G401.6 (cell line): ENCODE measurements around the gene FOXA2.
"Not testable (repeated sequence)": the region's sequence is repeated elsewhere in the genome, so short reads cannot be mapped to it uniquely, and the experiment has no call there.

ENCODE experiments used
- FAIRE-seq: peaks from 2 replicates; lab custom pipeline; 2012; peaks lifted over from hg19 to GRCh38; lab: Jason Lieb, UNC

The FOXA2 gene

DNA sequence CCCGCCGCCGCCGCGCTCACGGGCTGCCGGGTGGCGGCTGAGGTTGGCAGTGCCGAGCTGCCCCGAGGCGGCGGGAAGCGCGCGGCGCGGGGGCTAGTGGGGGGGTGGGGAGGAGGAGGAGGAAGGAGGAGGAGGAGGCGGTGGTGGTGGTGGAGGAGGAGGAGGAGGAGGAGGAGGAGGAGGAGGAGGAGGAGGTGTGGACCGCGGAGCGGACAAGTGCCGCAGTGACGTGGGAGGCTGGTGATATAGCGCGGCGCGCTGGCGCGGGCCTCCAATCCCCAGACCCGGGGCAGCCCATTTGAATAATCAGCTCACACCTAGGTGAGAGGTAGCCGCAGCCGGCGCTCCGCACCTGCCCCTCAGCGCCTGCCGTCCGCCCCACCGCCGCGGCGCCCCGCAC is at the start of gene FOXA2:
TSS of gene FOXA2 (minus strand) at position 51 of the 400 bp plus-strand sequence. CDS start 294 bp downstream, outside the sequence.
- no peak for FAIRE-seq

DNA sequence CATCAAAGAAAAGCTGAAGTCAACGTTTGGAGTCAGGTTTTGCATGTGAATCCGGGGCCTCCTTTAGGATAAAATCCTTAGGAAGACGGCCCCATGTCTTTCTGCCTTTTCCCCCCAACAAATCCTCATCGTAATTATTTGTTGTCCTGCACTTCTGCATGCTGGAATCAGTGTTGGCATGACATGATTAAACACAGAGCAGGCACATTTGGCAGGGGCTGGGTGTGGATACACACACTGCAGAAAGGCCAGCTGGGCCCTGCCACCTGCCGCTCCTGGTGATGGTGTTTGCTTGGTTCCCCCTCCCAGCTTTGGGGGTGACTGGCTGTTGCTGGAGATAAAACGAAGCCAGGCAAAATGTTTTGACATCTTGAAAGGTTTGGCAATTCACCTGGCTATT is 46.3 kb upstream of the FOXA2 start:
- FAIRE-seq, result no peak

DNA sequence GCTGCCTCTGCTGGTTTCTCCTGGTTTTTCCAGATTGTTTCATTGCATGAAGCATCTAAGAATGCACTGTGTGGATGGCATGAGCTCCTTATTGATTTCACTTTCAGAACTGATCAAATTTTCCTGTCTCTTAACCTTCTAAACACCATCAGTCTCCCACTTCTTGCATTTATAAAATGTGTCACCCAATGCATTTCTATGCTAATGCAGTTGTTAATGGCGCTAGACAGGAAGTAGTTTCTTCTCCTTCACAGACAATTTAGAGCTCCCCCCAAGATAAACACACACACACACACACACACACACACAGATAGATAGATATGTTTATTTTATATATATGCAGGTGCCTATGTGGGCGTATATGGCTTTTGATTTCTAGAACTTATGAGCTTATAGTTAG is 45.6 kb upstream of the FOXA2 start:
- no peak for FAIRE-seq

DNA sequence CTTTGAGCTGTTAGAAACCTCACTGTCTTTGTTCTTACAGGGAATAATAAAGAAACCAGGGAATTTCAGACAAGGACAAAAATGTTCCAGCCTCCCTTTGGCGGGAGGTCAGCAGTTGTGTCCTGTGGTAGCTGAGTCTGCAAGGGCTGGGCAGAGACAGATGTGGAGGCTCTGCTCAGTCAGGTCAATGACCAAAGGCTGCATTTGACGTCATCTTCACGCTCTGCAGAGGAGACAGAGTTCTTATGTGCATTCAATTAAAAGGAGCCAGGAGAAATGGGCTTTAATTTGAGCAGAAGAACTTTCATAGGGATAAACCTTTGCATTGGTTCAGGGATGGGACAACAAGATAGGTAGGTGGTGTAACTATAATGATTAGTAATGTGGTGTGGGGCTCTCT is 45.1 kb upstream of the FOXA2 start:
- no peak for FAIRE-seq

DNA sequence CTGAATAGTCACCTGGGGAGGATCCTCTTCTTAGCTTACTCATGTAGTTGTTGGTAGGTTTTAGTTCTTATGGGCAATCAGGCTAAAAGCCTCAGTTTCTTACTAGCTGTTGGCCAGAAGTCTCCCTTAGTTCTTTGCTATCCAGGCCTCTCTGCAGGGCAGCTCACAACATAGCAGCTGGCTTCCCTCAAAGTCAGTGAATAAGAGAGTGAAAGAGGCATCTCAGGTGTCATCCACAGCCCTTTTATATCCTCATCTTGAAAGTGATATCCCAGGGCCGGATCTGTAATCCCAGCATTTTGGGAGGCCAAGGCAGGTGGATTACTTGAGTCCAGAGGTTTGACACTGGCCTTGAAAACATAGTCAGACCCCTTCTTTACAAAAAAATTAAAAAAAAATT is 42.1 kb upstream of the FOXA2 start:
- no peak for FAIRE-seq

DNA sequence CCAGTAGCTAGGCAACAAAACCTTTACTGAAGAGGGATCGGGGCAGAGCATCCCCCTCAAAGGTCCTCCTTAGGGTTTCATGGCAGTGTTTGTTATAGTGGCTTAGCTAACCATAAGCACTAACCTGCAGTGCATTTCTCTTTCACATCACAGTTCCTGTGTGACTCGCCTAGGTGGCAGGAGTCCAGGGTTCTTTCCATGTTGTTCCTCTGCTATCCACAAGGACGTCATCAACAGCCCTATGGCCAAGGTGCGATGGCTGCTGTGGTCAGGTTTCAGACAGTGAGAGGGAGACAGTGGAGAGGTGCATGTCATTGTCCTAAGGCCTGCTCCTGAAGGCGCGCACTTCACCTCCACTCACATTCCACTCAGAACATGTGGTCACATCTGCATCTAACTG is 38.8 kb upstream of the FOXA2 start:
- no peak for FAIRE-seq

DNA sequence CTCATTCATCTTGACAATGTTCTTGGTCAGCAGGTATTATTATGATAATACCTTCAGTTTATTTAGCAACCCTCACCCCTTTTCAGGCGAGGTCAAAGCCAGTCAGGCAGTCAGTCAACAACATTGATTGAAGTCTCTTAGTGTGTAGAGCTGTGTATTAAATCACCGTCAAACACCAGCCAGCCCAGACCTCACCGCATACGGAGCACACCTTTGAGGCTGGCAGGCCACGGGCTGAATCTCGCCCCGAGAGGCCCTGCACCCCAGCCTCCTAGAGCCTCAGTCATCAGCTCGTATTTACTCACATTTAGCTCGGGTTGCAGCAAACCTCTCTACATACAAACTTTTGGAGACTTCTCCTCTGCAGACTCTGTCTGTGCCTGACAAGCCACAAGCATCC is 36.0 kb upstream of the FOXA2 start:
- no peak for FAIRE-seq

DNA sequence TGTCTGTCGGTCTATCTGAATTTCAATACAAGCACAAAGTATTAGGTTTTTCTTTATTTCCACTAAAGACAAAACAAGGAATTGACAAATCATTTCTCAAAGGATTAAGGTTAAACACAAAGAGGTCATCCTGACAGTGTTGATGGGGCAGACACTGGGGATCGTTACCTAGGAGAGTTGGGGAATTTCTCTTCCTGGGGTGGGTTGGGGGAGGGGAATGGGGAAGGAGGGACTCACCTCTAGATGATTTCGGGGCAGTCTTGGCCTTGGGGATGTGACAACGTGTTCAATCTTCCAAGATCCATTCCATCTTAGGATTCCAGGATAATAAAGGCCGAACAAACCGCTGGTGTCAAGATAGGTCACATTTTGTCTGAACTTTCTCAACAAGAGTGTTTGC is 35.4 kb upstream of the FOXA2 start:
- FAIRE-seq, result no peak

DNA sequence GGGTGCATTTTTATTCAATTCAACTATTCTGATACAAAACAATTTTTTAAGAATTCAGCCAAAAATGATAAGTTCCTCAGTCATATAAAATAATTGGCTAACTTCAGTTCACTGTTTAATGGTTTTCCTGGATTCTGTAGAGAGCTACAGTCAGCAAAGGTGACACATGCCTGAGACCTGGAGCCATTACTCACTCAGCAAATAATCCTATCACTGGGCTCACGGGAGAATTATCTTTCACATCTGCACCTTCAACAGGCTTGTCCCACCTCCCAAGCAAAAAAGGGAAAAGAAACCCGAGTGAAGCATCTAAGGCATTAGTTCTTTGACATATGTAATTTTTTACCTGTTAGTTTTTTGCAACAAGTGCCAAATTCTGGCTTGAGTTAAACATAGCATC is 34.9 kb upstream of the FOXA2 start:
- FAIRE-seq, result no peak

DNA sequence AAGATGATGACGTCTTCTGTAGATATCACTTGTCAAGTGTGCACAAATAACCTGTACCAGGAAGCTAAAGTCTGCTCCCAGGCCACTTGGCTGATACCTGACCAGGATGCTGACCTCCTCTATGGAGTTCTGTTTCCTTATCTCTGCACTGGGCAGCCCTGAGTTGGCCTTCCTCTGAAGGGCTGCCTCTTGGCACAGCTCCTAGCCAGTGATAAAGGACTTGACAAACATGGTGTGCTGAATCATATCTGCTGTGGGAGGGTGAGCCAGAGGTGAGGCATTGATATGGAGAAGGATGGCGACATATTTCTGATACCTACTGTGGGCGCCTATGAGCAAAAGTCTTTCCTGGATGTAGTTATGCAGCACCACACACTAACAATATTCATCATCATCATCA is 32.8 kb upstream of the FOXA2 start:
- FAIRE-seq, result no peak

DNA sequence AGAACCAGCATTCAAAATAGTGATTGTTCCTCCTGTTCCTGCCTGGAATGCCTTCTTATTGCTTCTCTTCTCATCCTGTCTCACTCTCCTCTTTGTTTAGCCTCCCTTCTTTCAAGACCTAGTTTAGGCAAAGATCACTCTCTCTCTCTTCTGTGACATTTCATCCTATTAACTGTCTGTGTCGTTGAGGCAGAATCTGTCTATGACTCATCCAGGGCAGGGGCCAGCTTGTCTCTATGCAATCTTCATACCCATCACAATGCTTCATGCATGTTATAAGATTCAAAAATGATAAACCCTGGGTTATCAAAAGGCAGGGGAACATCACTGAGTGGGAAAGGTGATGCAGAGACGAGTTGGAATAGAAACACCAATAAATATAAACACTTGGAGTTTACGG is 32.2 kb upstream of the FOXA2 start:
- FAIRE-seq, result no peak

DNA sequence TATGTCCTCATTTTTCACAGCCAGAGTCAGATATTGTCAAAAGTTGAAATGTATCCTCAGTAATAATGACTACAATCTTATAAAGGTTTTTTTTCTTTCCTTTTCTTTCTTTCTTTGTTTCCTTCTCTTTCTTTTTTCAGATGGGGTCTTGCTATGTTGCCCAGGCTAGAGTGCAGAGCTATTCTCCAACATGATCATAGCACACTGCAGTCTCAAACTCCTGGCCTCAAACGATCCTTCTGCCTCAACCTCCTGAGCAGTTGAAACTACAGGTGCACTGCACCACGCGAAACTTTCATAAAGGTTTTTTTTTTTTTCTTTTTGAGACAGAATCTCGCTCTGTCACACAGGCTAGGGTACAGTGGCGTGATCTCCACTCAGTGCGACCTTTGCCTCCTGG is 31.1 kb upstream of the FOXA2 start:
- FAIRE-seq, result no peak

DNA sequence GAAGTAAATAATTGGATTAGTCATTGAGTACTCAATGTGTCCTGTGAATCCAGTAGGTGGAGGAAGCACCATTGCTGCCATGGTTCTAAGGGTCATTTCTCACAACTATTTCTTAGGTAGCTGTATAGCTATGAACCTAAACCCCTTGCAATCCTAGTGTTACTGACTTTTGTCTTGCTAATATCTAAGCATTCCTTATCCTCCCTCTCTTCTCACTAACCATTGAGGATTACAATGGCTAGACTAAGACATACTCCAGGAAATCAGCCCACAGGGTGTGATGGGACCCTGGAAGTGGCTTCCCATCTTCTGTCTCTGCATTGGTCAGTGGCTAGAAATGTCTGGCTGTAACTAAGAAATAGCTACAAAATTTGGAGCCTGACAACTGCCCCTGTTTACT is 27.3 kb upstream of the FOXA2 start:
- FAIRE-seq, result no peak

DNA sequence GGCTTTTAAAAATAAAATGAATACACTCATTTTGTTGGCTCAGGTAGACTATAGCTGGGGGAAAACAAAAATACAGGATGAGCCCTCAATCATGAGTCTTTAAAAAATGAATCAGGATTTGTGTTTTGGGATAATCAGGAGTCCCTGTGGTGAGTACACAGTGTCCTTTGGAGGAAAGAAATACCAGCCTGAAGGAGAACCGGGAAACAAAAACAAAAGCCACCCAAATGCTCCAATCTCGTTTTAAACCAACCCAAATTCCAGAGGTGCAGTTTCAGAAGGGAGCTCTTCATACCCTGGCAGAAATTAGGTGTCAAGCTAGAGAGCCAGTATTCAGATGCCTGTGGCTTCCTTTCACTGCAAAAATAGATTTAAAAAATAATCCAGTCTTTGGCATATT is 23.3 kb upstream of the FOXA2 start:
- FAIRE-seq, result no peak

DNA sequence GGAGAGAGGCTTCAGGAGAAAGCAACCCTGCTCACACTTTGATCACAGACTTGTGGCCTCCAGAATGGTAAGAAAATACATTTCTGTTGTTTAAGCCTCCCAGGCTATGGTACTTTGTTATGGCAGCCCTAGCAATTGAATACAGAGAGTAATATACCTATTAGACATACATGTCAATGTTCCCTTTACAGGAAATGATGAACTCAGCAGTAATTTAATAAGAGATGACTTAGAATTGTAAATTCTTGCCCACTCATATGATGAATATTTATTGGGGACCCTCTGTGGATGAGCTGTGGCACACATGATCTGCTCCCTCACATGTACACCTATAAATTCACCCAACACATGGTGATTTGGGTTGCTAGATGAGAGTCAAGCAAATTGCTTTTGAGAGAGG is 20.4 kb upstream of the FOXA2 start:
- no peak for FAIRE-seq

DNA sequence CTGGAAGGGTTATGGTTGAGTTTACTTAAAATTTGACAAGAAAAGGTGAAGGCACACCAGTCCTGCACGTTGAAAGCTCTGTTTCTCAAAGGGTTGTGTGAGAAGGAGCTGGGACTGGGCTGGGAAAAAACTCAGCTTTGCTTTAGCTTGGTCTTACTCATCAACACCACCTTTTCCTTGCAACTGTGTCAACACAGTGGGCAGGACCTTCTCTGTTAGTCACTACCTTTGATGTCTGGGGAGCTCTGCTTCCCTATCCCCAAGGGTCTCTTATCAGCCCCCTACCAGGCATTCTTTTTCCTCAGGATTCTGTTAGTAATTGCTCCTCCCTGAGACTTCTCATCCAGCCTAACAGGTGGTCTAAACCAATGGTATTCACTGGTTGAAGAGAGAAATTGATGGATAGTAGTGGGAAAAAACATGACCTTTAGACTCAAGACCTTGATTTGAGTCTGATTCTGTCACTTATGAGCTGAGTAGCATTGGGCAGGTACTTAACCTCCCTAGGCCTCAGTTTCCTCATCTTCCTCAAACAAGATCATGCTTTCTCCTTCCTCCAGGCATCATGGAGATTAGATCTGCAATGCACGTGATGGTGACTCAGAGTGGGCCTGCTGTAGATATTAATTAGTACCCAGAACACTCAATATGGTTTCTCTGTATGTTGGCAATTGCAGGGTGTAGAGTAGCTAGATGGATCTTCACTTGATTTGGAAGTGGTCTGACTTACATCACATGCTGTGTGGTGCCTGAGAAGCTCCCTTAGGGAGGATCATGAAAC is 17.2 kb upstream of the FOXA2 start:
- FAIRE-seq, result no peak

DNA sequence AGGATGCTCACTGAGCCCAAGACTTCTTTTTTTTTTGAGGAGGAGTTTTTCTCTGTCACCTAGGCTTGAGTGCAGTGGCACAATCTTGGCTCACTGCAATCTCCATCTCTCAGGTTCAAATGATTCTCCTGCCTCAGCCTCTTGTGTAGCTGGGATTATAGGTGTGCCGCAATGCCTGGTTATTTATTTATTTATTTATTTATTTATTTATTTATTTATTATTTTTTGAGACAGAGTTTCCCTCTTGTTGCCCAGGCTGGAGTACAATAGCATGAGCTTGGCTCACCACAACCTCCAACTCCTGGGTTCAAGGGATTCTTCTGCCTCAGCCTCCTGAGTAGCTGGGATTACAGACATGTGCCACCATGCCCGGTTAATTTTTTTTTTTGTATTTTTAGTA is 14.9 kb upstream of the FOXA2 start:
- FAIRE-seq, result not testable (repeated sequence)

DNA sequence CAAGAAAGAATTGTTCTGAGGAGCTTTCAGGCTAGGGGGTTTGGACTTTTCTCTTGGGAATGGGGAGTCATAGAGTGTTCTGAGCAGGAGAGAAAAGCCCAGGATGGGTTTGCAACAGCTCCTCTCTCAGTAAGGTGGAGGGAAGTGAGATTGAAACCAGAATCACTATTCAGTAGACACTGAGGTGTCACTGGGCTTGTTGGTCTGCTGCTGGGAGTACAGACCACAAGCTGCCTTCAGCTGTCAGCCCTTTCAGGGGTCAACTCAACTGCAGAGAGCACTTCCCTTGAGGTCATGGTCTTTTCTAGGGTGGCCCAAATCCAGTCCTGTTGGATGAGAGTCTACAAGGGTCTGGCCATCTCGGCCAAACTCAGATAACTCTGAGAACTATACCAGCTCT is 12.9 kb upstream of the FOXA2 start:
- no peak for FAIRE-seq

DNA sequence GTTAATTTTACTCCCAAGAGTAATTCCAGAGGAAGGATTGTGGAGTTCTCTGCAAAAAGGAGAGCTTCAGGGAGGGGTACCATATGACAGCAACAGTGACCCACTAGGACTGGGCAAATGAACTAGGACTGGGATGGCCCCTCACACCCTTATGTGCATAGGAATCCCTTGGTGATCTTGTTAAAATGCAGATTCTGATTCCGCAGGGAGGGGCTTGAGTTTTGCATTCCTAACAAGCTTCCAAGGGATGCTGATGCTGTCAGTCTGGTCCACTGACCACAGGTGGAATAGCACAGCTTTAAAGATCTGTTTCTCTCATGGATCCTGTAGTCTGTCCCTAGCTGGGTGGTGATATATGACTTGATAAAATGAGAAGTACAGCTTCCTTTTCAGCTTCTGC is 6.3 kb upstream of the FOXA2 start:
- FAIRE-seq, result no peak

DNA sequence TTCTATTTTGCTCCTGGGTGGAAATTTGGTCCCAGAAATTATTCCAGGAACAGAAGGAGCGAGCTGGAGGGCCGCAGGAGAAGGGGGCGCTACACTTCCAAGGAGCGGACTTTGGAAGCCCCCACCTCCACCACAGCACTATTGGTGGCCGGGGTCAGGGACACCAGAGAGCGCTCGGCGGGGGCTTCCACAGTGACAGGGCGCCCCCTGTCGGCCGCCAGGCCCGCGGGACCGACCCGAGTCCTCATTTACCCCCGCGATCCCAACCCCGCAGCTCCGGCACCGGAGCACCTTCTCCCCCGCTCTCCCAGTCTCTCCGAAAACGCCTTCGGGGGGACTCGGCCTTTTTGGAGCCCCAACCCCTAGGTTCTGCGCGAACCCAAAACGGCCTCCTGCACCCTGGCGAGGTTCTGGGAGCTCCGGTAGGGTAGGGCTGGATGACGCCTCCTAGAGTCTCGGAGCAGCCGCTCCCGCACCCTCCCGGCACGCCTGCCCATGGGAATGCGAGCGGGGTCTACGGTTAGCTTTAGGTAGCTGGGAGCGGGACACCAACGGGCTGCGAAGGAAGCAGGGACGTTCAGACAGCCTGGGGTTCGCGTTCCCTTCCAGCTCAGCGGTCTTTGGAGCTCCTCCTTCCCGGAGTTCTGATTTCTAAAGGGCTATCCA is 2.4 kb upstream of the FOXA2 start:
- FAIRE-seq, result no peak

DNA sequence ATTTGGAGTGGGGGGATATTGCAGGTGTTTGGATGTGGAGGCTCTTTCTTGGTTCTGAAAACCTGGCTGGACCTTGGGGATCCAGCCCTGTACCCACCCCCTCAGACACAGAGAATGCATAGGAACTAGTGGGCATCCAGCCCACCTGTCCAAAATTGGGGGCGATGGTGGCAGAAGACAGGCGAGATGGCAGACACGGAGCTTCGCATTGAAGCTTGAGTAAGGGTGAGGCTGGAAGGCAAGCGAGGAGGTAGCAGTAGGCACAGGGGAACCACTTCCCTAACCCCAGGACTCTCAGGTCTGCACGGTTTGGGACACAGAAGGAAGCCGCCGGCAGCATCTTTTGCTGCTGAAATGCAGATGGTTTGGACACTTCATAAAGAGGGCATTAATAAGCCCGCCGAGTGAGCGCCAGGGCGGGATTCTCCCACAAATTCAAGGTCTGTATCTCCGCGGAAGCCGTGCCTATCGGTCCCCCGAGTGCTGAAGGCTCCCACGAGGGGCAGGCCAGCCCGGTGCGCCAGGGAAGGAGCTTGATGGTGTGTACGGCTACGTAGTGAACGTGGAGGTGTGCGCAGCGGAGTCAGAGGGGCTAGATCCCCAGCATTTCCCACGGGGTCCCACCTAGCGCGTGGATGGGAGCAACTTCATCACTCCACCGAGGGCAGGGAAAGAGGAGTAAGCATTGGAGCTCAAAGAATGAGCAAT is 1.6 kb upstream of the FOXA2 start:
- FAIRE-seq, result no peak

DNA sequence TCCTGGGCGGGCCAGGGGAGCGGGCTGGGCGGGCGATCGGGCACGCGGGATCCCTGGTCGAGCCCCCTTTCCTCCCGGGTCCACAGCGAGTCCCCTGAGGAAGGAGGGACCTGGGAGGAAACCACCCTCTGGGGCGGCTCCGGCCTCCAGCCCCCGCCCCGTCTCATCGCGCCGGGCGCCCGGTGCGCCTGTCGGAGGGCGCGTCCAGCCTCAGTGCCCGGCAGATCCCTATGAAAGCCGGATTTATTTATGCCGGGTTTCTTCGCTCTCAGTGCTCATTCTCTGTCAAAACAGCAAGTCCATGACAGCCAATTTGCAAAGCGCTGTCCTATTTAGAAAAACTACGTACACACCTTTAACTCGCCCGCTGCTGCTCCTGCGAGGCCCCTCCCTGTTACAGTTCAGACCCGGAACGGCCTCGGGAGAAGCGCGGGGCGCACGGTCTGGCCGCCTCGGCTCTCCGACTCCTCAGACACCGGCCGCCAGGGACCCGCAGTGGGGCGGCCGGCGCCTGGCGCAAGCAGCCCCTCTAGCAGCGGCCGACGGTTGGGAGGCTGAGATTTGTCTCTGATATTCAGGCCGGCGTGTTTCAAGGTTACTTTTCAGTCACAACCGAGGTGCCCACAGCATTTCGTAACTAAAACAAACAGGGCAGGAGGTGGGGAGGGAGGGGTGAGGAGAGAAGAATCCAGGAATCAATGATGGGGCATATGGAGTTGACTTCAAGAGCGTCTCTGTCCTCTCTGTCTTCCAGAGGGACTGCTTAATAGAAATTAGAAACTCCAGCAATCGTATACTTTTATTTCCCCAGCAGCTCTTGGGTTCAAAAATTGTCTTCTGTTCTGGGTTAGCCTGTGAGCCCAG is 782 bp upstream of the FOXA2 start:
- FAIRE-seq, result no peak
